Muscle of leg (tissue), 11 donors: ENCODE data around the gene RAD51B. TPM values are rescaled to one million over a fixed set of nuclear protein-coding genes. Genes with fewer than 3 reads are reported as not detected.
A peak's percentile ranks its signal among the peaks of the same experiment; 100 is the strongest.

Source experiments
- DNase-seq: peaks from one replicate; pipeline ENCODE4 v3.0.0; 2013
- H3K27ac ChIP-seq: one replicate; pipeline ENCODE4 v1.5.1; 2013; ENCODE audit warnings: mild to moderate bottlenecking, low read length, control low read depth
- H3K27me3 ChIP-seq: one replicate; pipeline ENCODE4 v1.6.1; 2013; ENCODE audit warnings: low read length; ENCODE audit not compliant: control insufficient read depth, insufficient read depth
- H3K36me3 ChIP-seq: one replicate; pipeline ENCODE4 v1.6.1; 2013; ENCODE audit warnings: low read length; ENCODE audit not compliant: control insufficient read depth, insufficient read depth
- H3K4me1 ChIP-seq: one replicate; pipeline ENCODE4 v1.6.1; 2013; ENCODE audit warnings: low read length; ENCODE audit not compliant: control insufficient read depth, insufficient read depth
- H3K4me3 ChIP-seq: one replicate; pipeline ENCODE4 v1.5.1; 2013; ENCODE audit warnings: low read length, control low read depth
- H3K9me3 ChIP-seq: replicated peaks from 2 replicates; pipeline ENCODE4 v1.6.1; 2013; ENCODE audit warnings: low read depth, low read length; ENCODE audit not compliant: control insufficient read depth
- WGBS: methylation state at CpG from one replicate; pipeline ENCODE4 v1.1.5; 2013; ENCODE audit warnings: missing lambda C conversion rate; ENCODE audit not compliant: insufficient coverage; 5-methylcytosine and 5-hydroxymethylcytosine counted together
- polyA plus RNA-seq, 8 donors: library from polyadenylated mRNA; unstranded; fragments of 120-200 nt; gene quantifications; one replicate each; pipeline versions ENCODE4 v1.2.1 to v1.2.3, GENCODE V29; 2013; ENCODE audit warnings: inconsistent platforms in 1 of 8, low replicate concordance in 1 of 8; ENCODE audit not compliant: insufficient read length in 8 of 8, insufficient read depth in 1 of 8
- total RNA-seq: library from RNA; stranded (reverse); fragments of 120-200 nt; gene quantifications from one replicate; pipeline ENCODE4 v1.2.4, GENCODE V29; 2013

Gene RAD51B
- total and polyA plus RNA-seq, 9 donors = 6.0 to 16.5 (median 7.2) TPM

DNA sequence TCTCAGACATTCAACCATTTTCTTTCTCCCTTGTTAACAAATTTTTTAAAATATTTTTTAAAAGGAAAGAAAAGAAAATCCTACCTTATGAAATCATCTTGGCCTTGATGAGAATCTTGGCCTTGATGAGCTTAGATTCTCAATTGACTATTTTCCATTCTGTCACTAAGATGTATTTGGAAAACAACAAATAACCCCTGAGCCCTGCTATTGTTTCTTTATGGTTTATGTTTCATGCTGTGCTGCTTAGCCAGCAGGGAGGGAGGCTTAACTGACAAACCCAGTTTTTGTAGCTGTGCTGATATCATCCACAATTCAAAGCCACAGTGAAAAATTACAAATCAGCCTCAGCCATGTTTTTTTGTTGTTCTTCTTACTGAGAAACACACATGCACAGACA is 404.1 kb downstream of the RAD51B start:
- no peaks in the 10 kb centered on the region for H3K27me3 ChIP-seq
- no peaks in the 10 kb centered on the region for H3K4me1 ChIP-seq
- peak overlapping the region; percentile 3 for H3K27ac ChIP-seq
- no peak overlapping the region for H3K4me3 ChIP-seq
- no peaks in the 10 kb centered on the region for H3K36me3 ChIP-seq
- peak; percentile 69 for DNase-seq
- H3K9me3 ChIP-seq = no peaks in the 10 kb centered on the region

DNA sequence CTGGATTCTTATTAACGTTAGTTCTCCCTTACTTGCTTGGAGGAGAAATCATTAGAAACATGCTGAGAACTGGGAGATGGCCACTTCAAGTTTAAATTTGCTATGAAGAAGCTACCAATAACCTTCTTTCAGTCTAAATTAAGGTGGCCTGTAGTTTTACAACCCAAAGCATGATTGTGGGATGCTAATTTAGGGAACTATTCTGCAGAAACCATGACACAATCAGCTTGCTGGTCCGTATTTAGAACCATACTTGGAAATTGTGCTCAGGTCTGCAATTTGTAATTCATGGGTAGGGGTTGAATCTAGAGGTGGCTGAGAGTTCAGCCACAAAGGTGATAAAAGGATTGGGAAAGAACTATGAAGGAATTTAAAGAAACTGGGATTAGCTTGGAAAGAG is 405.7 kb downstream of the RAD51B start:
- 67% methylated on average over 1 of the region's 2 CpGs for WGBS
- Histone ChIP-seq H3K36me3 (no peaks in the 10 kb centered on the region), H3K27me3 (no peaks in the 10 kb centered on the region)

DNA sequence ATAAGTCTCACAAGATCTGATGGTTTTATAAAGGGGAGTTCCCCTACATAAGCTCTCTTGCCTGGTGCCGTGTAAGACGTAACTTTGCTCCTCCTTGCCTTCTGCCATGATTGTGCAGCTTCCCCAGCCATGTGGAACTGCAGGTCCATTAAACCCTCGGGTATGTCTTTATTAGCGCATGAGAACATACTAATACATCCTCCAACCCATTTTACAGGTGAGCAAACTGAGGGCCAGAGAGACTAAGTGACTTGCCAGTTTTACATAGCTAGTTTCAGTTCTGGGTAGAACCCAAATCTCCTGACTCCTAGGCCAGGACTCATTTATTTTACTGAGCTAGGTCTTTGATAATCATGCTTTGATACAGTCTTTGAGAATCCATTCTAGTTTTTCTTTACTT is 406.9 kb downstream of the RAD51B start:
- no peak for DNase-seq
- no peak overlapping the region for H3K4me3 ChIP-seq
- WGBS = no CpG with 5 or more reads among the region's 4 CpGs
- no peak overlapping the region for H3K27ac ChIP-seq
- no peaks in the 10 kb centered on the region for H3K9me3 ChIP-seq
- peaks cover 4% of the 10 kb centered on the region for H3K4me1 ChIP-seq
- H3K36me3 ChIP-seq = no peaks in the 10 kb centered on the region
- H3K27me3 ChIP-seq = no peaks in the 10 kb centered on the region

More for the DNA sequence above, 405.7 kb downstream of the RAD51B start:
- no peak overlapping the region for H3K27ac ChIP-seq
- no peak for DNase-seq
- H3K9me3 ChIP-seq = no peaks in the 10 kb centered on the region
- no peak overlapping the region for H3K4me3 ChIP-seq
- H3K4me1 ChIP-seq = peaks cover 1% of the 10 kb centered on the region

DNA sequence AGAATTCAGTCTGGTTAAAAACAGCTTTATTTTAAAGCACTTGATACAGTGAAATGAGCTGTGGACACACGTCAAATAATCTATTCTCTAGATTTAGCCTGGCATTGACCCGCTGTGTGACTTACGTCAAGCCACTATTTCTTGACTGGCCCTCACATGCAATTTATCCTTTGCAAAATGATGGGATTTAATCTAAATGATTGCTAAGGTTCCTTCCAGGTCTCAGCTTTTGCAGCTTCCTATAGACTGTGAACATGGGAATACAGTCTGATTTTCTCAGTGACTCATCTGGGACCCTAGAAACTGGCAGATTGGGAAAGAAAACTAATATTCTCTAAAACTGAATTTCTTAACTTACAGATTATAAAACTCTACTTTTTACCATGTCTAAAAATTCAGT is 409.1 kb downstream of the RAD51B start:
- no peaks in the 10 kb centered on the region for H3K9me3 ChIP-seq
- no peak overlapping the region for H3K4me3 ChIP-seq
- no peaks in the 10 kb centered on the region for H3K27me3 ChIP-seq
- H3K36me3 ChIP-seq = no peaks in the 10 kb centered on the region
- peaks cover 12% of the 10 kb centered on the region for H3K4me1 ChIP-seq
- DNase-seq = no peak
- no peak overlapping the region for H3K27ac ChIP-seq
- 90% methylated on average over 2 of the region's 3 CpGs for WGBS

DNA sequence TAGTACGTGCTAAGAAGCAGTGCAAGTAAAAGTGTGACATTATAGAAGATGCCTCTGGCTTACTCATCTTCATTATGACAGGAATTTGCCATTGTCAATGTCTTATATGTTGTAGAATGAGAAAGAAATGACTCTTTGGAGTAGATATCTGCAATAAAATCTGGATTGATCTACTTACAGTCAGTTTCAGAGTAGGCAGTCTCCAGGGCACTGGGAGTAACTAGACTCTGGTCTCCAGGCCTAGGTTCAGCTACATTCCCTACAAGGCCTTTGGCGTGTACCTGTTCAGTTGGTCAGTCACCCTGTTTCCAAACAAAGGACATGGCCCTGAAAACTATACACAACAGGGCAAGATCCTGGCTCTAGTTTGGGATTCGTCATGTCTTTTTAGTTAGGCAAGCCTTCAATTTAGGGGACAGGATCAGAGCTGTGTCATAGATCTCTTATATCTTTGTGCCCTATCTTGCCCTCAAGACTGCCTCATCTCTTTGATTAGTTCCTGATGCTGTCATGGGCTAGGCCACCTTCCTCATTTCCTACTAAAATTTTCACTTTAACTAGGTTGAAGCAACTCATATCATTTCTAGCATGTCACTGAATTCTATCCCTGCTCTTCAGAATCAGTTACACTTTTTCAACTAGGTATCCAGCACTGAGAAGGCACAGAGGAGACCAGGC is 410.0 kb downstream of the RAD51B start:
- H3K27me3 ChIP-seq = no peaks in the 10 kb centered on the region
- DNase-seq = no peak
- H3K27ac ChIP-seq = no peak overlapping the region
- no peaks in the 10 kb centered on the region for H3K9me3 ChIP-seq
- peaks cover 14% of the 10 kb centered on the region for H3K4me1 ChIP-seq
- no peak overlapping the region for H3K4me3 ChIP-seq
- 100% methylated on average over 2 of the region's 3 CpGs for WGBS
- no peaks in the 10 kb centered on the region for H3K36me3 ChIP-seq

DNA sequence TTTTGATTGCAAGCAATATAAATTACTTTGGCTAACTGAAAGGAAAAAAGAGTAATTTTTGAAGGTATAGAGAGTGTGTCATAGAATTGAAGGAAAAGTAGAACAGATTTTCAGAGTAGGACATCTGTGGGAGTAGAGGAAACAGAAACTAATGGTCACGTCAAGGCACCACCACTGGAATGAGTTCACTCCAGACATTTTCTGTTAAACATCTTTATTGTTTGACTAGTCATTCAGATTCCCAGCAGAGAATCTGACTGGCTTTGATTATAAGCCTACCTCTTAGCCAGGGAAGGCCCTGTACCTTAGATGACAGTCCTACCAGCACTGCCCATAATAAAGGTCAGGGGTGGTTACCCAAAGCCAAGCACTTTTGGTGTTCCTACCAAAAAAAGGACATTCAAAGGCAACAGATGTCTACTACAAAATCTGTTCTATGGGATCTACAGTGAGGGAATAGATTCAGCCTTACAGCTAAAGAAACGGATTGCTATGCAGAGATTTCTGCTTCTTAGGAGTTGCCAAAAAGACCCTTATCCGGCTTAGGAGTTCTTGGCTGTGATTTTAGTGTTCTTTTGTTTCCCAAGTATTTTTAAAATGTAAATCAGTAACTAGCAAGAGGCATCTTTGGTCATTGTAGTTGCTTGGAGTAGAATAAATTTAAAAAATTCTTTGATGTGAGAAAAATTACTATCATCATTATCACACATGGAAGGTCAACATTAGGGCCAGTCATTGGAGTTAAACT is 410.8 kb downstream of the RAD51B start:
- no peak for DNase-seq
- H3K4me3 ChIP-seq = no peak overlapping the region
- no peaks in the 10 kb centered on the region for H3K36me3 ChIP-seq
- H3K4me1 ChIP-seq = peaks cover 14% of the 10 kb centered on the region
- no peaks in the 10 kb centered on the region for H3K9me3 ChIP-seq
- no peaks in the 10 kb centered on the region for H3K27me3 ChIP-seq
- H3K27ac ChIP-seq = no peak overlapping the region
- WGBS = no CpG with 5 or more reads among the region's 3 CpGs

DNA sequence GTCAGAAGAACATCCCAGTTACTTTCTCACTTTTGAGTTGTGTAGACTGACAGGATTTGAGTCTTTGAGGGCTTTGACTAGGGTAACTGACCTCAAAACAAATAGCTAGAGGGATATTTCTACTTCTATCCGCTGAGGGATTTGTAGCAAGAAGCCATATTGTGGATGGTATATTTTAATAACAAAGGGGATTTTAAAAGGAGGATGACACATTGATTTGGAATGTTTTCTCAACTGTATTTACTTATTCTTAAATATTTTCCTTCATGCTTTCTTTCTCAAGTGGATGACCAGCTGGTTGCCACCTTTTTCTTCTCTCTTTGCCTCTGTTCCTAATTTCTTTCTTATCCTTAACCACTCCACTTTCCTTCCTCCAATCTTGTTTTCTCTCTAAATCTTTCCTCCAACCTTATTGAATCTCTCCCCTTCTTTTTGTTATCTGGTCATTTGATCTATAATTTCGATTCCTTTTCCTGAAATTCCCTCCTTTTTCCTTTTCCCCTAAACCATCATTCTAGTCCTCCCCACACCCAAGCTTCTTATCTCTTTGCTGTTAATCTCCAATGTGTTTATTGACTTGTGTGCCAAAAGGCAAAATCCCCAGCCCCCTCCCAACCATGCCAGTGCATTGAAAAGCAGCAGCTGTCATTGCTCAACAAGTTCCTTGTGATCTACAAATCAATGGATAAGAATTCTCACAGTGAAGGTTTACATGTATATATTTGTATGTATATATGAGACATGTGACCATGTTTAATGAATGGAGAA is 411.6 kb downstream of the RAD51B start:
- Histone ChIP-seq H3K9me3 (no peaks in the 10 kb centered on the region), H3K36me3 (no peaks in the 10 kb centered on the region), H3K27me3 (no peaks in the 10 kb centered on the region), H3K4me1 (peaks cover 15% of the 10 kb centered on the region), H3K4me3 (no peak overlapping the region), H3K27ac (peak overlapping the region; percentile 87)
- WGBS = no CpG with 5 or more reads among the region's 2 CpGs
- no peak for DNase-seq

DNA sequence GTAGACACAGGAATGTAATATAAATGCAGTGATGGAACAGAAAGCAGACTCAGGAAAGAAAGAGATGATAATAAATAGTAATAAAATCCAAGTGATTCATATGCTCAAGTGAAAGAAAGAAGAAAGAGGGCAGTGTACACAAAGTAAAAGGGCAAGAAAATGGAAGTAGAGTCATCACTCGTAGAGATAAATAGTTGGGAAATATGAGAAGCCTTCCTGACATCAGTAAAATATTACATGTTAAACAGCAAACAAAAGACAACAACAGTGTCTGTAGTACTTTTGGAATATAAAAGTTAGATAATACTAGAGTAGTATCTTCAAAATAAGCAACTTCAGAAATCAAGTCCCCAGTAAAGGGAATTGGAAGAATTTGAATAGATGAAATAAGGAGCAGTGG is 412.3 kb downstream of the RAD51B start:
- Histone ChIP-seq H3K4me3 (no peak overlapping the region), H3K27me3 (no peaks in the 10 kb centered on the region), H3K27ac (peak overlapping the region; percentile 87), H3K9me3 (no peaks in the 10 kb centered on the region), H3K4me1 (peaks cover 22% of the 10 kb centered on the region), H3K36me3 (no peaks in the 10 kb centered on the region)
- WGBS = no CpG with 5 or more reads among the region's 1 CpG
- no peak for DNase-seq

DNA sequence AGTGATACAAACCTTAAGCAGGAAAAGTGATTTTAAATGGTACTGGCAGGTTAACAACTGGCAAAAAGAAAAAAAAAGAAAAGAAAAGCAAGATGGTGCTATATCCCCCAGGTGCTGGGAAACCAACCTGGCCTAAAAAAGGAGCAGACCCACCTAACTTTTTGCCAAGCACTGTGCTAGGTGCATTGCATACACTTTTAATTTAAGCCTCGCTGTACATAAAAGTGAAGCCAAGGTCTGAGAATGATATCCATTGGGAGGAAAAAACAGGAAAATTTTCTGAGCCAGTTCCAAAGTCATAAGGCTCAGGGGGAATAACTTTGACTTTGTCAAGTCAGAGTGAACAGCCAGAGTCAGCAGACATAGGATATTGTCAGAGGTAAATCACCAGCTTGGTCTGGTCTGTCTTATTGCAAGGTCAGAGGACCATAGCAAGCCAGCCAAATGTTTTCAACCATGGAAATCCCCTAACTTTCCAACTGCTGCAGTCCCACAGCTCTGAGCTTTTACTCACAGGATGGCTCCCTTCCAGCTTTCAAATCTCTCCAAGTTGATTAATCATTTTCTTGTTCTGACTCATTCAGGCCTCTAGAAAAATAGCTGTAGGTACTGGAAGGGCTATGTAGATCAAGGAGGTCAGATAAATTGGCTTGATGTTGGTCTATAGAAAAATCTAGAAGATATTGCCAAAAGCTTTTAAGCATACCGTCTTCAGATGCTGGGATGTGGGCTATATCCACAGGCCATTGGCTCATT is 412.9 kb downstream of the RAD51B start:
- peaks cover 23% of the 10 kb centered on the region for H3K4me1 ChIP-seq
- no peaks in the 10 kb centered on the region for H3K27me3 ChIP-seq
- H3K27ac ChIP-seq = peak overlapping the region; percentile 87
- no CpG with 5 or more reads among the region's 2 CpGs for WGBS
- peak; percentile 98 for DNase-seq
- no peaks in the 10 kb centered on the region for H3K36me3 ChIP-seq
- H3K9me3 ChIP-seq = no peaks in the 10 kb centered on the region
- no peak overlapping the region for H3K4me3 ChIP-seq
